Measurements from ENCODE around the gene AUTS2. TPM values are rescaled to one million over a fixed set of nuclear protein-coding genes. Genes with fewer than 3 reads are reported as not detected.

AUTS2 gene
- polyA plus RNA-seq, 1 donor (not counting 4 experiments of a cell fraction or from before 2014, with no cell fraction given): 4.7 TPM

GRCh38 chr7:70410134-70410750 lies 812.0 kb downstream of the AUTS2 start:
- DNase-seq (ENCODE audit: low read depth, low spot score): no peak
- Histone ChIP-seq H3K36me3 (ENCODE audit: control insufficient read depth in 2 of 2, extremely low read depth in 1 of 2, insufficient read depth in 2 of 2, low read length in 2 of 2) (no peaks in the 10 kb centered on the region), H3K9me3 (ENCODE audit: control insufficient read depth, low read depth, low read length) (no peaks in the 10 kb centered on the region), H2AFZ (ENCODE audit: control insufficient read depth, low read length) (no peak overlapping the region), H3K79me2 (ENCODE audit: control insufficient read depth, insufficient read depth, low read length) (no peaks in the 10 kb centered on the region), H3K4me3 (ENCODE audit: control insufficient read depth in 2 of 3, extremely low read depth in 1 of 3, insufficient read depth in 2 of 3, low read depth in 1 of 3, low read length in 3 of 3) (no peak overlapping the region), H3K9me1 (ENCODE audit: control insufficient read depth, extremely low read depth, insufficient read depth, low read length) (no peaks in the 10 kb centered on the region), H3K4me1 (ENCODE audit: control insufficient read depth, extremely low read depth, insufficient read depth, low read length) (no peaks in the 10 kb centered on the region), H3K9ac (ENCODE audit: control insufficient read depth, extremely low read depth, insufficient read depth, low read length) (no peak overlapping the region), H3K4me2 (ENCODE audit: control insufficient read depth, extremely low read depth, insufficient read depth, low read depth, low read length) (no peak overlapping the region), H3K27me3 (ENCODE audit: control insufficient read depth, extremely low read depth, insufficient read depth, low read length) (no peaks in the 10 kb centered on the region), H3K27ac (ENCODE audit: control insufficient read depth, insufficient read depth, low read length) (no peak overlapping the region), H4K20me1 (ENCODE audit: control insufficient read depth, extremely low read depth, insufficient read depth, low read length) (no peaks in the 10 kb centered on the region)
- TF ChIP-seq EZH2 (IDR thresholded peaks at IDR 0.05; ENCODE audit: low read length) (no peak), CTCF (optimal IDR thresholded peaks at IDR 0.05 in 1 of 3, IDR thresholded peaks at IDR 0.05 in 1 of 3, conservative IDR thresholded peaks at IDR 0.05 in 1 of 3; ENCODE audit: extremely low read depth in 1 of 3, insufficient read depth in 2 of 3, low read length in 3 of 3) (no peak)
- dilution Hi-C loops (cut with MboI; ENCODE audit: extremely low pct_ligation_motif_present, low sequenced_read_pairs): no loop called here
- no peak for FAIRE-seq

GRCh38 chr7:70414368-70414767 lies 816.1 kb downstream of the AUTS2 start:
- TF ChIP-seq CTCF (optimal IDR thresholded peaks at IDR 0.05 in 1 of 3, IDR thresholded peaks at IDR 0.05 in 1 of 3, conservative IDR thresholded peaks at IDR 0.05 in 1 of 3; ENCODE audit: extremely low read depth in 1 of 3, insufficient read depth in 2 of 3, low read length in 3 of 3) (no peak), EZH2 (IDR thresholded peaks at IDR 0.05; ENCODE audit: low read length) (no peak)
- H3K9me1 ChIP-seq (ENCODE audit: control insufficient read depth, extremely low read depth, insufficient read depth, low read length): no peaks in the 10 kb centered on the region
- no peaks in the 10 kb centered on the region for H3K36me3 ChIP-seq (ENCODE audit: control insufficient read depth in 2 of 2, extremely low read depth in 1 of 2, insufficient read depth in 2 of 2, low read length in 2 of 2)
- H3K27me3 ChIP-seq (ENCODE audit: control insufficient read depth, extremely low read depth, insufficient read depth, low read length): no peaks in the 10 kb centered on the region
- H2AFZ ChIP-seq (ENCODE audit: control insufficient read depth, low read length): no peak overlapping the region
- no peak overlapping the region for H3K4me3 ChIP-seq (ENCODE audit: control insufficient read depth in 2 of 3, extremely low read depth in 1 of 3, insufficient read depth in 2 of 3, low read depth in 1 of 3, low read length in 3 of 3)
- DNase-seq (ENCODE audit: low read depth, low spot score) (no peak), FAIRE-seq (no peak)
- dilution Hi-C loops (cut with MboI; ENCODE audit: extremely low pct_ligation_motif_present, low sequenced_read_pairs): no loop called here
- H4K20me1 ChIP-seq (ENCODE audit: control insufficient read depth, extremely low read depth, insufficient read depth, low read length): no peaks in the 10 kb centered on the region
- H3K27ac ChIP-seq (ENCODE audit: control insufficient read depth, insufficient read depth, low read length): no peak overlapping the region
- no peaks in the 10 kb centered on the region for H3K4me1 ChIP-seq (ENCODE audit: control insufficient read depth, extremely low read depth, insufficient read depth, low read length)
- no peaks in the 10 kb centered on the region for H3K9me3 ChIP-seq (ENCODE audit: control insufficient read depth, low read depth, low read length)
- no peak overlapping the region for H3K4me2 ChIP-seq (ENCODE audit: control insufficient read depth, extremely low read depth, insufficient read depth, low read depth, low read length)
- no peaks in the 10 kb centered on the region for H3K79me2 ChIP-seq (ENCODE audit: control insufficient read depth, insufficient read depth, low read length)
- H3K9ac ChIP-seq (ENCODE audit: control insufficient read depth, extremely low read depth, insufficient read depth, low read length): no peak overlapping the region
